ENCODE measurements around the gene RLN2. TPM values are rescaled to one million over a fixed set of nuclear protein-coding genes. Genes with fewer than 3 reads are reported as not detected.

The RLN2 gene
- total RNA-seq, 1 experiment from 2014 or later: 3.7 TPM

GRCh38 chr9:5315187-5315923 lies 10.8 kb upstream of the RLN2 start:
- Histone ChIP-seq H2AK5ac (ENCODE audit: insufficient read length, low read length) (no peak overlapping the region), H2BK5ac (ENCODE audit: insufficient read length, low read length) (no peak overlapping the region), H3K4ac (ENCODE audit: low read depth, low read length) (no peak overlapping the region), H2BK15ac (ENCODE audit: low read depth, low read length) (no peak overlapping the region), H3K9me3 (ENCODE audit: control insufficient read depth, low read depth, low read length) (no peaks in the 10 kb centered on the region), H4K91ac (ENCODE audit: insufficient read length, low read depth, low read length) (no peak overlapping the region), H2AFZ (ENCODE audit: low read length) (no peak overlapping the region), H3K14ac (ENCODE audit: insufficient read depth, low read length) (no peak overlapping the region), H2BK12ac (ENCODE audit: insufficient read length, low read depth, low read length) (no peak overlapping the region), H3K79me1 (ENCODE audit: insufficient read depth, low read depth, low read length, poor library complexity, severe bottlenecking) (no peaks in the 10 kb centered on the region), H2BK120ac (ENCODE audit: low read depth, low read length, poor library complexity, severe bottlenecking) (no peak overlapping the region), H2BK20ac (ENCODE audit: low read depth, low read length, poor library complexity, severe bottlenecking) (no peak overlapping the region), H4K8ac (replicated peaks; ENCODE audit: insufficient read length, low read depth, low read length) (no peak overlapping the region), H3T11ph (ENCODE audit: low read length) (no peak overlapping the region), H3K27me3 (ENCODE audit: insufficient read depth, low read length) (no peaks in the 10 kb centered on the region), H3K18ac (ENCODE audit: insufficient read length, low read depth, low read length) (no peak overlapping the region), H3K4me1 (ENCODE audit: insufficient read depth, low read length) (no peaks in the 10 kb centered on the region), H3K23ac (ENCODE audit: insufficient read length, low read depth, low read length) (no peak overlapping the region), H4K5ac (ENCODE audit: insufficient read length, low read depth, low read length) (no peak overlapping the region), H3K27ac (ENCODE audit: insufficient read length, low read depth, low read length) (no peak overlapping the region), H3K79me2 (ENCODE audit: insufficient read depth, low read length) (no peaks in the 10 kb centered on the region), H3K56ac (ENCODE audit: insufficient read length, low read depth, low read length) (no peak overlapping the region), H3K23me2 (ENCODE audit: insufficient read length, low read depth, low read length, poor library complexity, severe bottlenecking) (no peaks in the 10 kb centered on the region), H3K4me2 (ENCODE audit: insufficient read depth, insufficient read length, low read length) (no peak overlapping the region), H4K20me1 (ENCODE audit: control insufficient read depth, insufficient read depth, insufficient read length) (no peaks in the 10 kb centered on the region), H3K9ac (ENCODE audit: extremely low read depth, insufficient read length, low read length) (no peak overlapping the region)
- Mint-ChIP-seq H3K27me3 (ENCODE audit: low read depth) (no peaks in the 10 kb centered on the region; the same call in 1 of the 2 replicates), H3K4me3 (no peak overlapping the region), H3K9me3 (peaks cover 10 to 15% of the 10 kb centered on the region in 2 experiments; a peak in 4 of 5 replicates), H3K36me3 (ENCODE audit: insufficient read depth in 1 of 3, low read depth in 3 of 3) (peaks cover 4 to 16% (median 5%) of the 10 kb centered on the region in 3 experiments; a peak in 5 of 7 replicates), H3K4me1 (no peaks in the 10 kb centered on the region), H3K27ac (no peak overlapping the region)
- no peak for TF ChIP-seq CTCF (conservative IDR thresholded peaks at IDR 0.05)
- no CpG with 5 or more reads among the region's 4 CpGs for WGBS (ENCODE audit: extremely low coverage, insufficient read length, low lambda C conversion rate)
- no peak for DNase-seq
